Measurements from ENCODE around the gene ZSCAN16. TPM values are rescaled to one million over a fixed set of nuclear protein-coding genes. Genes with fewer than 3 reads are reported as not detected.
"Not testable (repeated sequence)": the region's sequence is repeated elsewhere in the genome, so short reads cannot be mapped to it uniquely, and the experiment has no call there.

Gene ZSCAN16
- 2.8 TPM for total RNA-seq

GRCh38 chr6:28124350-28124970, at the start of gene ZSCAN16:
ZSCAN16 (plus strand) TSS chr6:28124609; CDS start chr6:28125444, 835 bp downstream.
- peak; percentile 26 for DNase-seq

- DNase-seq = no peak
Measured at GRCh38 chr6:28078050-28078449, 46.4 kb upstream of the ZSCAN16 start.

GRCh38 chr6:28078836-28079235, 45.6 kb upstream of the ZSCAN16 start:
- DNase-seq = no peak

GRCh38 chr6:28080381-28080630, 44.1 kb upstream of the ZSCAN16 start, which contains the start of gene ZNF165:
ZNF165 (plus strand) TSS chr6:28080568; CDS start chr6:28085481, 4,913 bp downstream.
- not testable (repeated sequence) for DNase-seq

- peak; percentile 93 for DNase-seq
Measured at GRCh38 chr6:28080631-28081485, 43.6 kb upstream of the ZSCAN16 start.

- no peak for DNase-seq
Measured at GRCh38 chr6:28081486-28081751, 43.0 kb upstream of the ZSCAN16 start.

GRCh38 chr6:28082939-28083338, 41.5 kb upstream of the ZSCAN16 start:
- no peak for DNase-seq

GRCh38 chr6:28089054-28089453, 35.4 kb upstream of the ZSCAN16 start:
- DNase-seq = no peak

- DNase-seq = no peak
Measured at GRCh38 chr6:28090917-28091586, 33.4 kb upstream of the ZSCAN16 start.

- not testable (repeated sequence) for DNase-seq
Measured at GRCh38 chr6:28102222-28102621, 22.2 kb upstream of the ZSCAN16 start.

GRCh38 chr6:28102699-28103098, 21.7 kb upstream of the ZSCAN16 start:
- not testable (repeated sequence) for DNase-seq

- DNase-seq = peak; percentile 72
Measured at GRCh38 chr6:28104392-28105244, 19.8 kb upstream of the ZSCAN16 start.

- DNase-seq = no peak
Measured at GRCh38 chr6:28105245-28105639, 19.2 kb upstream of the ZSCAN16 start.

- DNase-seq = no peak
Measured at GRCh38 chr6:28107506-28107905, 16.9 kb upstream of the ZSCAN16 start.

GRCh38 chr6:28111964-28112363, 12.4 kb upstream of the ZSCAN16 start:
- no peak for DNase-seq

GRCh38 chr6:28115799-28116198, 8.6 kb upstream of the ZSCAN16 start:
- DNase-seq = no peak

- no peak for DNase-seq
Measured at GRCh38 chr6:28117386-28118050, 6.9 kb upstream of the ZSCAN16 start.

GRCh38 chr6:28118217-28118616, 6.2 kb upstream of the ZSCAN16 start:
- no peak for DNase-seq

GRCh38 chr6:28121876-28122275, 2.5 kb upstream of the ZSCAN16 start:
- DNase-seq = no peak

GRCh38 chr6:28122283-28122682, 2.1 kb upstream of the ZSCAN16 start:
- not testable (repeated sequence) for DNase-seq

- DNase-seq = no peak
Measured at GRCh38 chr6:28124971-28125353, 553 bp downstream of the ZSCAN16 start.

- DNase-seq = no peak
Measured at GRCh38 chr6:28125401-28125800, 992 bp downstream of the ZSCAN16 start.
